Sigmoid colon (tissue), 7 donors: Measurements from ENCODE around the gene SCN4A. TPM values are rescaled to one million over a fixed set of nuclear protein-coding genes. Genes with fewer than 3 reads are reported as not detected.
A peak's percentile ranks its signal among the peaks of the same experiment; 100 is the strongest.
"Not testable (repeated sequence)": the region's sequence is repeated elsewhere in the genome, so short reads cannot be mapped to it uniquely, and the experiment has no call there.

Experiments
- DNase-seq: peaks from one replicate; pipeline ENCODE4 v3.0.0-alpha.2; 2019
- H3K27ac ChIP-seq, 4 donors: fragments of 200-600 bp; sonication (generic); one replicate each; pipeline ENCODE4 v1.5.1; 2016 to 2019; ENCODE audit warnings: mild to moderate bottlenecking in 1 of 4
- H3K27me3 ChIP-seq, 3 donors: fragments of 200-600 bp; sonication (generic); one replicate each; pipeline ENCODE4 v1.5.1; 2019; ENCODE audit warnings: mild to moderate bottlenecking in 1 of 3
- H3K36me3 ChIP-seq, 4 donors: fragments of 200-600 bp; sonication (generic); one replicate each; pipeline ENCODE4 v1.5.1; 2016 to 2019
- H3K4me1 ChIP-seq, 4 donors: fragments of 200-600 bp; sonication (generic); one replicate each; pipeline ENCODE4 v1.5.1; 2017 to 2019
- H3K4me3 ChIP-seq, 4 donors: fragments of 200-600 bp; sonication (generic); one replicate each; pipeline ENCODE4 v1.5.1; 2017 to 2019; ENCODE audit warnings: mild to moderate bottlenecking in 2 of 4, moderate library complexity in 1 of 4
- H3K9me3 ChIP-seq, 4 donors: fragments of 200-600 bp in 3 of 4; sonication (generic) in 3 of 4; one replicate each; pipeline versions ENCODE4 v1.5.1 to v1.6.1; 2013 to 2019
- CTCF ChIP-seq, 4 experiments: fragments of 450-650 bp in 3 of 4; fragments of 200-600 bp in 1 of 4; IDR thresholded peaks; one replicate each; pipeline ENCODE4 v1.5.1; 2016 to 2019; ENCODE audit warnings: antibody characterized with exemption in 4 of 4, mild to moderate bottlenecking in 3 of 4, moderate library complexity in 2 of 4
- WGBS, 2 donors: extraction: QIAGEN DNeasy Blood & Tissue Kit; methylation state at CpG; one replicate each; pipeline ENCODE4 v1.1.7; 2013; 5-methylcytosine and 5-hydroxymethylcytosine counted together
- intact Hi-C: fragments of 100-400 bp; cut with DNase I; formaldehyde crosslinking; loops from one replicate; pipeline ENCODE4 v1.15.1; 2023
- polyA plus RNA-seq, 3 donors: library from polyadenylated mRNA; stranded (reverse); fragments of 200-250 nt; gene quantifications; one replicate each; pipeline ENCODE4 v1.2.3, GENCODE V29; 2013
- small RNA-seq, 3 donors: library from RNA; depleted of rRNA; stranded (forward); fragments of <200 nt; gene quantifications; one replicate each; pipeline ENCODE3, GENCODE V24; 2016
- total RNA-seq, 4 donors: library from RNA; depleted of rRNA; stranded (reverse); fragments of >200 nt; gene quantifications; one replicate each; pipeline ENCODE4 v1.1.0, GENCODE V29; 2016
- donor health status: healthy with polysubstance abuse.
- donor health status: Bipolar disorder and iron deficiency.
- donor health status: healthy.

Gene SCN4A
- total and polyA plus RNA-seq, 7 donors = 0.23 to 4.2 (median 0.70) TPM; not detected in 1

- 84 to 86% methylated on average over 6 of the region's 6 CpGs for WGBS, 2 donors
- intact Hi-C loops = not testable (repeated sequence)
Observed at GRCh38 chr17:63898899-63899798, 73.6 kb downstream of the SCN4A start.

GRCh38 chr17:63896524-63897354 is 76.0 kb downstream of the SCN4A start, which contains the start of gene CSH1:
Gene CSH1 (minus strand): TSS chr17:63896574. CDS start chr17:63896511, 63 bp downstream.
- intact Hi-C loops, DNase-seq, H3K27me3 ChIP-seq, H3K4me1 ChIP-seq, H3K27ac ChIP-seq, H3K9me3 ChIP-seq, H3K4me3 ChIP-seq, H3K36me3 ChIP-seq: not testable (repeated sequence)
- 82 to 91% methylated on average over 10 of the region's 14 CpGs for WGBS, 2 donors

More at GRCh38 chr17:63898899-63899798, 73.6 kb downstream of the SCN4A start:
- not testable (repeated sequence) for H3K27me3 ChIP-seq, DNase-seq, H3K4me1 ChIP-seq, H3K36me3 ChIP-seq, H3K9me3 ChIP-seq, H3K27ac ChIP-seq, H3K4me3 ChIP-seq

- intact Hi-C loops, H3K4me1 ChIP-seq, H3K9me3 ChIP-seq, H3K36me3 ChIP-seq, DNase-seq, H3K27ac ChIP-seq, H3K4me3 ChIP-seq, H3K27me3 ChIP-seq: not testable (repeated sequence)
- WGBS, 2 donors = 91 to 92% methylated on average over 10 of the region's 10 CpGs
Observed at GRCh38 chr17:63894821-63895220, 77.9 kb downstream of the SCN4A start.

GRCh38 chr17:63894021-63894420 is 78.7 kb downstream of the SCN4A start:
- 47 to 70% methylated on average over 3 of the region's 3 CpGs for WGBS, 2 donors

GRCh38 chr17:63892316-63893037 is 80.2 kb downstream of the SCN4A start:
- H3K27ac ChIP-seq, H3K36me3 ChIP-seq, H3K4me1 ChIP-seq, H3K4me3 ChIP-seq, H3K9me3 ChIP-seq, H3K27me3 ChIP-seq, DNase-seq, intact Hi-C loops: not testable (repeated sequence)
- 60 to 75% methylated on average over 11 of the region's 11 CpGs for WGBS, 2 donors

More at GRCh38 chr17:63894021-63894420, 78.7 kb downstream of the SCN4A start:
- H3K4me3 ChIP-seq, H3K4me1 ChIP-seq, H3K27ac ChIP-seq, H3K36me3 ChIP-seq, H3K27me3 ChIP-seq, intact Hi-C loops, H3K9me3 ChIP-seq, DNase-seq: not testable (repeated sequence)

- H3K4me1 ChIP-seq, H3K4me3 ChIP-seq, H3K9me3 ChIP-seq, DNase-seq, H3K27ac ChIP-seq, H3K27me3 ChIP-seq, H3K36me3 ChIP-seq, intact Hi-C loops: not testable (repeated sequence)
- peak in 1 of 4 experiments; percentile 26 for TF ChIP-seq CTCF (IDR thresholded peaks at IDR 0.05)
- 29 to 32% methylated on average over 13 of the region's 13 CpGs for WGBS, 2 donors
Observed at GRCh38 chr17:63889026-63889848, 83.5 kb downstream of the SCN4A start.

Small RNAs within 50 kb of the gene (small RNA-seq; reads per million reads assigned to genes)
- gene AC127029.1 (0 reads per million in 3 donors), gene GH1 (0 reads per million in 3 donors)

Other genes starting within 250 kb of the SCN4A start
- 10 to 100 TPM; 20.0 to 45.1 (median 24.7) TPM for gene STRADA, start 231.1 kb downstream of the SCN4A start, total RNA-seq
- gene STRADA, start 231.1 kb downstream of the SCN4A start, polyA plus RNA-seq = 10 to 100 TPM in 1 of 3 donors, 1 to 10 TPM in 2; 7.2 to 18.3 (median 7.6) TPM
- 10 to 100 TPM; 35.7 to 47.1 (median 43.5) TPM for gene CCDC47, start 199.3 kb downstream of the SCN4A start, total RNA-seq
- gene CCDC47, start 199.3 kb downstream of the SCN4A start, polyA plus RNA-seq = 10 to 100 TPM; 12.0 to 65.4 (median 39.3) TPM
- 100 to 1,000 TPM in 2 of 4 donors, 10 to 100 TPM in 2; 82.0 to 136 (median 101) TPM for gene DDX42, start 198.7 kb downstream of the SCN4A start, total RNA-seq
- gene DDX42, start 198.7 kb downstream of the SCN4A start, polyA plus RNA-seq = 10 to 100 TPM; 30.7 to 62.3 (median 40.8) TPM
- gene PSMC5, start 145.5 kb downstream of the SCN4A start, total RNA-seq = 100 to 1,000 TPM in 3 of 4 donors, 10 to 100 TPM in 1; 94.2 to 161 (median 113) TPM
- gene PSMC5, start 145.5 kb downstream of the SCN4A start, polyA plus RNA-seq = 100 to 1,000 TPM in 2 of 3 donors, 10 to 100 TPM in 1; 95.7 to 157 (median 130) TPM
- 10 to 100 TPM; 31.0 to 65.8 (median 47.6) TPM for gene FTSJ3, start 145.3 kb downstream of the SCN4A start, total RNA-seq
- gene FTSJ3, start 145.3 kb downstream of the SCN4A start, polyA plus RNA-seq = 10 to 100 TPM in 2 of 3 donors, 1 to 10 TPM in 1; 7.9 to 30.7 (median 10.2) TPM
- 100 to 1,000 TPM in 2 of 4 donors, 10 to 100 TPM in 2; 79.7 to 122 (median 105) TPM for gene SMARCD2, start 130.2 kb downstream of the SCN4A start, total RNA-seq
- 10 to 100 TPM; 44.4 to 95.9 (median 50.6) TPM for gene SMARCD2, start 130.2 kb downstream of the SCN4A start, polyA plus RNA-seq
- not detected for gene CSH2, start 99.2 kb downstream of the SCN4A start, total RNA-seq
- gene CSH2, start 99.2 kb downstream of the SCN4A start, polyA plus RNA-seq = not detected
- not detected for gene GH2, start 91.0 kb downstream of the SCN4A start, total RNA-seq
- gene GH2, start 91.0 kb downstream of the SCN4A start, polyA plus RNA-seq = not detected
- gene CSH1, start 76.3 kb downstream of the SCN4A start, total RNA-seq = not detected
- not detected for gene CSH1, start 76.3 kb downstream of the SCN4A start, polyA plus RNA-seq
- not detected for gene CSHL1, start 61.7 kb downstream of the SCN4A start, total RNA-seq
- not detected for gene CSHL1, start 61.7 kb downstream of the SCN4A start, polyA plus RNA-seq
- gene GH1, start 54.1 kb downstream of the SCN4A start, total RNA-seq = not detected
- gene GH1, start 54.1 kb downstream of the SCN4A start, polyA plus RNA-seq = under 1 TPM in 1 of 3 donors, not detected in 2; 0.25 TPM
- gene CD79B, start 40.6 kb downstream of the SCN4A start, total RNA-seq = 1 to 10 TPM in 2 of 4 donors, under 1 TPM in 2; 0.66 to 1.8 (median 0.96) TPM
- 100 to 1,000 TPM in 1 of 3 donors, 1 to 10 TPM in 1, not detected in 1; 2.4 to 112 TPM for gene CD79B, start 40.6 kb downstream of the SCN4A start, polyA plus RNA-seq
- gene PRR29, start 25.4 kb upstream of the SCN4A start, total RNA-seq = not detected
- gene PRR29, start 25.4 kb upstream of the SCN4A start, polyA plus RNA-seq = under 1 TPM in 2 of 3 donors, not detected in 1; 0.22 to 0.60 TPM
- gene ICAM2, start 47.7 kb upstream of the SCN4A start, total RNA-seq = 10 to 100 TPM; 27.4 to 59.5 (median 29.9) TPM
- 10 to 100 TPM in 1 of 3 donors, 1 to 10 TPM in 2; 6.0 to 31.7 (median 7.4) TPM for gene ICAM2, start 47.7 kb upstream of the SCN4A start, polyA plus RNA-seq
- gene ERN1, start 157.2 kb upstream of the SCN4A start, total RNA-seq = 1 to 10 TPM; 7.1 to 9.4 (median 8.2) TPM
- 1 to 10 TPM; 1.2 to 8.3 (median 1.6) TPM for gene ERN1, start 157.2 kb upstream of the SCN4A start, polyA plus RNA-seq